ENCODE data around the gene GSN.
A peak's percentile ranks its signal among the peaks of the same experiment; 100 is the strongest.

GSN gene

GRCh38 chr9:121359351-121360294, 91.7 kb downstream of the GSN start:
- TF ChIP-seq ZFX (IDR thresholded peaks at IDR 0.05; ENCODE audit: borderline replicate concordance) (no peak), CTCF (IDR thresholded peaks at IDR 0.05) (no peak)

GRCh38 chr9:121360601-121361374, 92.8 kb downstream of the GSN start:
- no peak overlapping the region for H3K27ac ChIP-seq
- no peak for TF ChIP-seq CTCF (IDR thresholded peaks at IDR 0.05)

More at GRCh38 chr9:121359351-121360294, 91.7 kb downstream of the GSN start:
- no peak overlapping the region for H3K27ac ChIP-seq

- H3K27ac ChIP-seq = no peak overlapping the region
- no peak for TF ChIP-seq ZFX (IDR thresholded peaks at IDR 0.05; ENCODE audit: borderline replicate concordance)
Measured at GRCh38 chr9:121362813-121363621, 95.1 kb downstream of the GSN start.

GRCh38 chr9:121363622-121363961, 95.6 kb downstream of the GSN start:
- H3K27ac ChIP-seq = no peak overlapping the region
- TF ChIP-seq ZFX (IDR thresholded peaks at IDR 0.05; ENCODE audit: borderline replicate concordance) (no peak), CTCF (IDR thresholded peaks at IDR 0.05) (no peak)

- no peak overlapping the region for H3K27ac ChIP-seq
- TF ChIP-seq ZFX (IDR thresholded peaks at IDR 0.05; ENCODE audit: borderline replicate concordance) (no peak), CTCF (IDR thresholded peaks at IDR 0.05) (no peak)
Measured at GRCh38 chr9:121364077-121364476, 96.1 kb downstream of the GSN start.

- H3K27ac ChIP-seq = no peak overlapping the region
- TF ChIP-seq CTCF (IDR thresholded peaks at IDR 0.05) (no peak), ZFX (IDR thresholded peaks at IDR 0.05; ENCODE audit: borderline replicate concordance) (no peak)
Measured at GRCh38 chr9:121364886-121365285, 96.9 kb downstream of the GSN start.

GRCh38 chr9:121365564-121365963, 97.6 kb downstream of the GSN start:
- TF ChIP-seq ZFX (IDR thresholded peaks at IDR 0.05; ENCODE audit: borderline replicate concordance) (no peak), CTCF (IDR thresholded peaks at IDR 0.05) (no peak)
- peak overlapping the region; percentile 92 for H3K27ac ChIP-seq
